Stimulated activated CD4-positive, alpha-beta T cell treated with anti-CD3 and anti-CD28 coated beads, TNF-alpha, amount 100 ng/mL, for 24 hours (primary cell): ENCODE data around the gene KANSL2.
"Not testable (repeated sequence)": the region's sequence is repeated elsewhere in the genome, so short reads cannot be mapped to it uniquely, and the experiment has no call there.

Experiments
- DNase-seq, 3 experiments: peaks; one replicate each; pipeline ENCODE4 v3.0.0-alpha.2; 2020; ENCODE audit warnings: low read depth in 3 of 3

KANSL2 gene, protein sequence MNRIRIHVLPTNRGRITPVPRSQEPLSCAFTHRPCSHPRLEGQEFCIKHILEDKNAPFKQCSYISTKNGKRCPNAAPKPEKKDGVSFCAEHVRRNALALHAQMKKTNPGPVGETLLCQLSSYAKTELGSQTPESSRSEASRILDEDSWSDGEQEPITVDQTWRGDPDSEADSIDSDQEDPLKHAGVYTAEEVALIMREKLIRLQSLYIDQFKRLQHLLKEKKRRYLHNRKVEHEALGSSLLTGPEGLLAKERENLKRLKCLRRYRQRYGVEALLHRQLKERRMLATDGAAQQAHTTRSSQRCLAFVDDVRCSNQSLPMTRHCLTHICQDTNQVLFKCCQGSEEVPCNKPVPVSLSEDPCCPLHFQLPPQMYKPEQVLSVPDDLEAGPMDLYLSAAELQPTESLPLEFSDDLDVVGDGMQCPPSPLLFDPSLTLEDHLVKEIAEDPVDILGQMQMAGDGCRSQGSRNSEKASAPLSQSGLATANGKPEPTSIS

DNA sequence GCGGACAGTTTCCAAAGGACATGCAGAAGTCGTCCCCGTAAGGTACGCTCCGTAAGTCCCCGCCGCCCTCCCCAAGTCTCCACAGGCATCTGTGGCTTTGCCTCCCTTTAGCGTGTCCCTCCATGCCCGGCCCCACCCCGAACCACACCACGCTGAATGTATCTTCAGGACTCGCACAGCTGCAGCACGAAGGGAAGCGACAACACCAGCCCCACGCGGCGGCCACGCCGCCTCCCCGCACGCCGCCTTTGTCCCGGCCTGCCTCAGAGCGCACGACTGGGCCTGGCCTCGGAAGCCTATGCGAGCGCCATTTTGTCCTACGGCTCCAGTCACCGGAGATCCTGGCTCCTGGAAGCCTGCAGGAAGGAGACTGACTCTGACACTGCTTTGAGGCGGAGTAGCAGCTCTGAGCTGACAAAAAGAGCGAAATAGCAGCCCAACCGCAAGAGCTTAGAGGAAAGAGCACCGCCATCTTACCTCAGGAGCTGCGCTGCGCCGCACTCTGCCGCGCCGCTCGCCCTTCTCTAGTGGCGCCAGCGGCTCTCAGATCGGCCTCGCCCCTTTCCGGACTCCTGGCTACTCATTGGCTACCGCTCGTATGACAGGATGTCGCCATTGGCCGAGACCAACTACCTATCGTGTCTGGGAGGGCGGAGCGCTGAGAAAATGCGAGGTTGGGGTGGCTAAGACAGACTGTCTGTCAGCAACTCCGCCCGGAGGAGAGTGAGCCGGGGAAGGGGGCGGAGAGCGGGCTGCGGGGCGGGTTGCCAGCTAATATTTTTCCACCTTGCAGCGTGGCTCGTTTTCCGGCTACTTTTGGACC, at the start of gene KANSL2:
TSS of gene KANSL2 (minus strand) at position 529 of the 823 bp plus-strand sequence. CDS start 606 bp downstream, outside the sequence.
- peak; percentile 93 to 98 (median 97) for DNase-seq

- DNase-seq: no peak
Measured at GRCh38 chr12:48728807-48729206, 46.8 kb upstream of the KANSL2 start.

- DNase-seq: not testable (repeated sequence)
Measured at GRCh38 chr12:48720737-48721136, 38.7 kb upstream of the KANSL2 start.

- not testable (repeated sequence) for DNase-seq
Measured at GRCh38 chr12:48720171-48720570, 38.1 kb upstream of the KANSL2 start.

DNA sequence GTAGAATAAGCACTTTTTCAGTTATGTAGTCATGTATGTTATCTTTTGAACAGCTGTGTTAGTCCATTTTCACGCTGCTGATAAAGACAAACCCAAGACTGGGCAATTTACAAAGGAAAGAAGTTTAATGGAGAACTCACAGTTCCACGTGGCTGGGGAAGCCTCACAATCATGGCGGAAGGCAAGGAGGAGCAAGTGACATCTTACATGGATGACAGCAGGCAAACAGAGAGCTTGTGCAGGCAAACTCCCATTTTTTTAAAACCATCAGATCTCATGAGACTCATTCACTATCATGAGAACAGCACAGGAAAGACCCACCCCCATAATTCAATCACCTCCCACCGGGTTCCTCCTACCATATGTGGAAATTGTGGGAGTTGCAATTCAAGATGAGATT, 37.0 kb upstream of the KANSL2 start:
- not testable (repeated sequence) for DNase-seq

GRCh38 chr12:48717252-48717695, 35.2 kb upstream of the KANSL2 start:
- no peak for DNase-seq

DNA sequence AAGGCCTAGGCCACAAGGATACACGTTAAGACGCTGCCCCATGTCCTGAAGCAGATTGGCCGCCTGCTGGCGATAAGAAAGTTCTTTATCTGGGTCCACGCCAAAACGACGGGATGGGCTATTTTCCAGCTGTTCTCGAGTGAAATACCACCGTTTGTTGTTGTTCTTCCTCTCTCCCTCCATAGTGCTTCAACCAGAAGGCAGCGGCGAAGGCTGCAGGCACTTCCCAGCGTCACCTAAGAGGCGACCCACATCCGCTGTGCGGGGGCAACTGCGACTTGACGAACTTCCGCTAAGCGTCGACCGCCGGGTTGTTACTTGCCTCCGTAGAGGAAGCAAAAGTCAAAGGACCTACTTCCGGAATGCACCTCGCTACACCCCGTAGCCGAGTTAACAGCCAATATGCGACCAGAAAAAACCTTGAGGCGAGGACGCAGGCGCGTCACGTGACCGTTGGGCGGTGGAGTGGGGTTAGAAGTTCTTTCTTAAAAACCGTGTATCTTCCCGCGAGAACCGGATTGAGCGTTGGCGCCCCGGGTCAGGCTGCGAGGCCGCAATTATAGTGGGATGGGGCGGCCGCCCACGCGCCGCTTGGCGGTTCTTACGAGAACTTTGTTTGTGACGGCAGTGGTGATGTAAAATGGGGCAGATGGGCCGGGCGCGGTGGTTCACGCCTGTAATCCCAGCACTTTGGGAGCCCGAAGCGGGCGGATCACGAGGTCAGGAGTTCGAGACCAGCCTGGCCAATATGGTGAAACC, 34.6 kb upstream of the KANSL2 start, which contains the start of gene CCNT1:
TSS of gene CCNT1 (minus strand) at position 215 of the 759 bp plus-strand sequence. CDS start at position 183, 32 bp downstream.
- DNase-seq: peak; percentile 95 to 99 (median 99)

GRCh38 chr12:48716168-48716492, 34.1 kb upstream of the KANSL2 start:
- no peak for DNase-seq

DNA sequence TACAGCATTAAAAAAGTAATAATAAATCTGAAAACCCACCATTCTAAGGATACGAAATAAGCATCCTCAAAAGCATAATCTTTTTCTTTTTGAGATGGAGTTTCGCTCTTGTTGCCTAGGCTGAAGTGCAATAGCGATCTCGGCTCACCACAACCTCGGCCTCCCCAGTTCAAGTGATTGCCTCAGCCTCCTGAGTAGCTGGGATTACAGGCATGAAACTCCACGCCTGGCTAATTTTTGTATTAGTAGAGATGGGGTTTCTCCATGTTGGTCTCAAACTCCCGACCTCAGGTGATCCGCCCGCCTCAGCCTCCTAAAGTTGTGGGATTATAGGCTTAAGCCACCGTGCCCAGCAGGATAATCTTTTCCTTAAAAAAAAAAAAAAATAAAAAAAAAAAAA, 30.2 kb upstream of the KANSL2 start:
- no peak for DNase-seq

GRCh38 chr12:48698822-48699221, 16.8 kb upstream of the KANSL2 start:
- DNase-seq: not testable (repeated sequence)

DNA sequence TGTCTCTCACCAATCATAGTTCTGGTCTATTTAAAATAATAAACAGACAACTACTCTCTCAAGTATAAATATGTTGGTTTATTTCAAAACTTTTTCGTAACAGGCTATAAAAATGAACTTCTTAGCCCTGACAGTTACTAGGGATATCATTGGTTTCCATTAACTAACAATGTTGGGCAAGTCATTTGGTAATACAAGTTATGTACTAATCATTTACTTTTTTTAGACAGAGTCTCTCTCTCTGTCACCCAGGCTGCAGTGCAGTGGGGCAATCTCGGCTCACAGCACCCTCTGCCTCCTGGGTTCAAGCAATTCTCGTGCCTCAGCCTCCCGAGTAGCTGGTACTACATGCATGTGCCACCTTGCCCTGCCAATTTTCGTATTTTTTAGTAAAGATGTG, 14.6 kb upstream of the KANSL2 start:
- DNase-seq: no peak

DNA sequence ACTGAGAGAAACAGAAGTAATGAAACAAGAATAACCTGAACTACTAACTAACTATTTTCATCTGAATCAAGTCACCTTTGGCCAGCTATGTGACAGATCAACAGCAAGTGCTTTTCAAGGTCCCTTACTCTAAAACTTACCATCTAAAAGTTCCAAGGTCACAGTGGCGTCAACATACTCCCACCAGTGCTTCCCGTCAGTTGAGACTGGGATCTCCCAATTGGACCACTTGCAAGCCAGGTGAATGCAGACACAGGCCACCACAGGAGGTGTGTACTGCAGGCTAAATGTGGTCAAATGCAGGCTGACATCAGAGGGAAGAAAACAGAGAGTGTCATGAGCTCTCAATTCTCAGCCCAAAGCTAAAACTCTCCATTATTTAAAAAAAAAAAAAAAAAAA, 13.8 kb upstream of the KANSL2 start:
- no peak for DNase-seq

DNA sequence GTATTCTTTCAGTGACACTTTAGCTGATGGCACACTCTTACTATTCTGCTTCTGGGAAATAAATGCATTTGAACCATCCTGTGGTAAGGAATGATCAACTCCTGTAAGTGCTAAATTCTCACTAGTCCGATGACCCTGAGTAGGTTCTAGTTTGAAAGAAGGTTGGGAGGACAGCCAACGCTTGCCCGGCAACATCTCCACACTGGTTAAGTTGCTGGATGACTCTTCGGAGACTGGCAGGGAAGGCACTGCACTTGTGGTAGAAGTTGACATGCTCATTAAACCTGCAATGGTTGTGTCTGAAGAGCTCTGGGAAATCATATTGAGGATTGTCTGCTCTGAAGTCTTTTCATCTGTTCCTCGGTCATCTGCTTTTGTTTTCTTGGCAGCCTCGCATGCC, 12.0 kb upstream of the KANSL2 start:
- DNase-seq: no peak

DNA sequence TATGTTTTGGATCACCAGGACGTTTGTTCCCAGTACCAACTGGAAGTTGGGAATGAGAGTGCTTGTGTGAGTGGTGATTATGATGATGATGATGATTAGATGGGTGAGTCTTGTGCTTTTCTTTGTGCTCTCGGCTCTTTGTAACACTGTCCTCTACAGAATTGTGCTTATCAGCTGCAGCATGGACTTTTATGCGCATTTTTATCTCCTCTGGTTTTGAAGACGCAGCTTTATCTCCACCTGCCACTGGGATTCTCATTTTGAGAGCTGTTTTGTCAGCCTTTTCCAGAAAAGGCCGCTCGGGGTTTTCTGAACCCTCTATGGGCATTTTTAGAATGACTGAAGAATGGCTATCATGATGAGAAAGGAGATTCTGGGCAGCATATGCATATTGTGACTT, 11.5 kb upstream of the KANSL2 start:
- no peak for DNase-seq

GRCh38 chr12:48691826-48692487, 9.9 kb upstream of the KANSL2 start:
- DNase-seq: no peak

DNA sequence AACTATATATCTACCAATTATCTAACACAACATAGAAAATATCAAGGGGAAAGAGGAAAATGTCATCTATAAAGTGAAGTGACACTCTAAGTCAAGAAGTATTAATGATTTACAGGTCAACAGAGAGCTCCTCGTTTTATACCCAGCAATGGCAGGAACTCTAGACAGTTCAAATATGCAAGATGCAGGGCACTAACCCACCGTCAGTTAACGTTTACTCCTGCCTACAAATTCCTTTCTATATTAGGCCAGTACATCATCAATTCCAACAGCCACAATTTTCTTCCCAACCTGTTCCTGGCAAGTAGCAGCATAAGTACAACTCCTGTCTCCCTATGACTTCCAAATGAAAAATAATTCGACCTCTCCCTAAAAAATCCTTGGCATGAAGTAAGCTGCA, 9.0 kb upstream of the KANSL2 start:
- DNase-seq: no peak

GRCh38 chr12:48690436-48690835, 8.4 kb upstream of the KANSL2 start:
- DNase-seq: no peak

DNA sequence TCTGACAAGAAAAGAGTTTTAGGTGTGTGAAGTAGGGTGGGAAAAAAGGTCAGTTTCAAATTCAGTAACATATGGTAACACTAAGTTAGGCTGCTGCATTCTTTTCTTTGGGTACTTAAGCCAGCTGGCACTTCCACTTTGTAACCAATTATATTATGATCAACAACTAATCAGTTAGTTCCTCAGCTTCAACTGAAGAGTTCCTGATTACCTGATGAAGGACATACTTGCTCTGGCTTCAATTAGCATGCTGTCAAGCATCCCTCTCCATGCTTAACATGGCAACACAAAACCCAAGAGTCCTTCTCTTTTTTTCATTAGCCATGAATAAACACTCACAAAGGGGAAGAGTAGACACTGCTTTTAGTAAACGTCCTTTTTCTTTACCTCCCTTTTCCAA, 6.8 kb upstream of the KANSL2 start:
- DNase-seq: no peak

- DNase-seq: no peak
Measured at GRCh38 chr12:48687592-48687991, 5.6 kb upstream of the KANSL2 start.

- no peak for DNase-seq
Measured at GRCh38 chr12:48686615-48687334, 4.7 kb upstream of the KANSL2 start.
